Neural cell (in vitro differentiated cells): ENCODE measurements around the gene LRRK2. TPM values are rescaled to one million over a fixed set of nuclear protein-coding genes. Genes with fewer than 3 reads are reported as not detected.

Source experiments
- H2AFZ ChIP-seq: fragments of 200-600, 300-800 bp; sonication (generic), shearing (Covaris generic); 2 replicates; pipeline ENCODE4 v1.6.0; 2014; ENCODE audit warnings: low read depth, mild to moderate bottlenecking, antibody characterized with exemption, low read length, moderate library complexity
- H3F3A ChIP-seq: fragments of 200-600 bp; shearing (Covaris generic); 2 replicates; pipeline ENCODE4 v1.6.1; 2016; ENCODE audit warnings: mild to moderate bottlenecking, moderate library complexity, mixed read lengths, antibody characterized with exemption, low read length; ENCODE audit not compliant: insufficient read depth, poor library complexity, severe bottlenecking
- H3K27ac ChIP-seq: fragments of 200-600, 300-800 bp; sonication (generic), shearing (Covaris generic); 2 replicates; pipeline ENCODE4 v1.5.1; 2014; ENCODE audit warnings: mild to moderate bottlenecking, low read length, moderate library complexity
- H3K27me3 ChIP-seq: fragments of 300-800, 200-600 bp; sonication (generic), shearing (Covaris generic); 2 replicates; pipeline ENCODE4 v1.6.0; 2014; ENCODE audit warnings: mild to moderate bottlenecking, low read depth, low read length, moderate library complexity; ENCODE audit not compliant: insufficient read depth
- H3K36me3 ChIP-seq: fragments of 300-800, 200-600 bp; sonication (generic), shearing (Covaris generic); 2 replicates; pipeline ENCODE4 v1.5.1; 2014; ENCODE audit warnings: mild to moderate bottlenecking, antibody characterized with exemption, low read length, moderate library complexity; ENCODE audit not compliant: insufficient read depth
- H3K4me2 ChIP-seq: fragments of 300-800, 200-600 bp; sonication (generic), shearing (Covaris generic); 2 replicates; pipeline ENCODE4 v1.6.0; 2014; ENCODE audit warnings: mild to moderate bottlenecking, low read length
- H3K4me3 ChIP-seq: fragments of 300-800, 200-600 bp; sonication (generic), shearing (Covaris generic); 2 replicates; pipeline ENCODE4 v1.5.1; 2014; ENCODE audit warnings: mild to moderate bottlenecking, low read length, moderate library complexity
- H3K79me2 ChIP-seq: fragments of 200-600 bp; shearing (Covaris generic); replicated peaks from 2 replicates; pipeline ENCODE4 v1.6.0; 2014; ENCODE audit warnings: mild to moderate bottlenecking, low read length, moderate library complexity; ENCODE audit not compliant: insufficient read depth
- H3K9ac ChIP-seq: fragments of 300-800, 200-600 bp; sonication (generic), shearing (Covaris generic); 2 replicates; pipeline ENCODE4 v1.6.1; 2016; ENCODE audit warnings: mild to moderate bottlenecking, low read length, mixed read lengths
- H3K9me2 ChIP-seq: fragments of 200-600 bp; shearing (Covaris generic); 2 replicates; pipeline ENCODE4 v1.6.1; 2016; ENCODE audit warnings: mild to moderate bottlenecking, low read length, mixed read lengths; ENCODE audit not compliant: insufficient read depth
- H3K9me3 ChIP-seq: fragments of 200-600, 300-800 bp; sonication (generic), shearing (Covaris generic); 2 replicates; pipeline ENCODE4 v1.6.1; 2016; ENCODE audit warnings: mild to moderate bottlenecking, mixed run types, low read length, moderate library complexity, mixed read lengths
- H4K20me1 ChIP-seq: fragments of 200-600 bp; shearing (Covaris generic); 2 replicates; pipeline ENCODE4 v1.6.1; 2016; ENCODE audit warnings: mild to moderate bottlenecking, mixed run types; ENCODE audit not compliant: insufficient read depth
- EP300 ChIP-seq: fragments of 450-650 bp; conservative IDR thresholded peaks from 2 replicates; pipeline ENCODE4 v1.6.1; 2014; ENCODE audit warnings: antibody characterized with exemption, mild to moderate bottlenecking, moderate library complexity; ENCODE audit not compliant: poor library complexity, severe bottlenecking
- EZH2 ChIP-seq: fragments of 200-600, 300-800 bp; shearing (Covaris generic), sonication (generic); IDR thresholded peaks from 2 replicates; pipeline ENCODE4 v1.6.1; 2014; ENCODE audit warnings: antibody characterized with exemption, low read length, borderline replicate concordance, mild to moderate bottlenecking; ENCODE audit not compliant: insufficient read depth, poor library complexity, severe bottlenecking
- MXI1 ChIP-seq: fragments of 450-650 bp; conservative IDR thresholded peaks from 2 replicates; pipeline ENCODE4 v1.6.1; 2014; ENCODE audit warnings: antibody characterized with exemption, mild to moderate bottlenecking; ENCODE audit not compliant: poor library complexity, severe bottlenecking
- POLR2AphosphoS5 ChIP-seq: IDR thresholded peaks from 2 replicates; pipeline ENCODE4 v1.6.1; 2012
- RAD21 ChIP-seq: fragments of 450-650 bp; conservative IDR thresholded peaks from 2 replicates; pipeline ENCODE4 v1.6.1; 2014; ENCODE audit warnings: antibody characterized with exemption, mild to moderate bottlenecking, moderate library complexity
- SMC3 ChIP-seq: fragments of 450-650 bp; conservative IDR thresholded peaks from 2 replicates; pipeline ENCODE4 v1.6.1; 2014; ENCODE audit warnings: antibody characterized with exemption, mild to moderate bottlenecking, moderate library complexity; ENCODE audit not compliant: poor library complexity
- TAF1 ChIP-seq: IDR thresholded peaks from 2 replicates; pipeline ENCODE4 v1.6.1; 2012; ENCODE audit warnings: low read depth
- polyA plus RNA-seq: library from polyadenylated mRNA; depleted of rRNA; stranded (reverse); fragments of >200 nt; gene quantifications from 2 replicates; pipeline ENCODE4 v1.2.3, GENCODE V29; 2014
- TF ChIP-seq, protein P1 (sequence below): fragments of 450-650 bp; IDR thresholded peaks from 2 replicates; pipeline ENCODE4 v1.5.1; 2014; ENCODE audit warnings: antibody characterized with exemption, mild to moderate bottlenecking, moderate library complexity; ENCODE audit not compliant: poor library complexity, severe bottlenecking
- TF ChIP-seq, protein P2 (sequence below): IDR thresholded peaks from 2 replicates; pipeline ENCODE4 v1.6.1; 2012; ENCODE audit warnings: borderline replicate concordance

The LRRK2 gene
- polyA plus RNA-seq, 1 donor from 2014 or later = 0.54 TPM

DNA sequence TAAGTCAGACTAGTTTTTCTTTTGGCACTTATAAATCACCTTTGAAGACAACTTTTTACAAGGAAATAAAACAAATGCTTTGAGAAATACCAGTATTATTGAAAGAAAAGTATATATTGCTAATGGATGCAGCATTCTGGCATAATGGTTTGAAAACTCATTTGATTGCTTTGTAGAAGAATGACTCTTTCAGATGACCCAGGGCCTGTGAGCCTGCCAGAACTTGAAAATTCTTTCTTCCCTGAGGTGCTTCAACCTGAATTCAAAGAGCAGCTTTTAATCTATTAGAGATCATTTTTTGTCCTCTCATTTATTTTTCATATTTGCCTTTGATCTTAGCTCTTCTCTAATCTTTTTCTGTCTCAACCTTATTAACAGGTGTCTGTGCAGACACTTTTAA is 87.4 kb downstream of the LRRK2 start:
- TF ChIP-seq SMC3 = no peak
- TF ChIP-seq EZH2 = no peak
- TF ChIP-seq EP300 = no peak
- TF ChIP-seq TAF1 = no peak
- no peak for TF ChIP-seq MXI1
- H3K27ac ChIP-seq = no peak overlapping the region

DNA sequence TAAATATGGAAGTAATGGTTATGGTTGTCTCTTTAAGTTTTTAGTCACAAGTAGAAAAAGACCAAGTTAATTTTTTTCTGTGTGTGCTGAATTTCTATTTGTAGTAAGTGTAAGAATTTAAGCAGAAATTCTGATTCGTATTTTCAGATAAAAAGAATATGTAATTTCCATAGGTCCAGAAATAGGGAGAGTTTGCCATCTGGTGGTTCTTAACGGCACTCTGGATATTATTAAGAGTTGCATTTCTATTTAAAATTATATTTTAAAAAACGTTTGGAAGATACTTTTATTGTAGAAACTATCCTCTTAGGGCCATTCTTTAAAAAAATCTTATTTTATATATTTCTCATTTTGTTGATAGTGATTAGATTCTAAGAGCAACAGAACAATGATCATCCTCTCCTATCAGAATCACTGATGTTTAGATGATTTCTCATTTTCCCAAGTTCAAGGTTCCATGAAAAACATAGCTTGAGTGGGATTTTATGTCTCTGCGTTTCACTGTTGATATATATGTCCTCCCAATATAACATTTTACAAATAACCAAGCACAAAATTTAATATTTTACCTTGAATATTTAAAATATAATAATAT is 88.3 kb downstream of the LRRK2 start:
- no peak overlapping the region for H3K4me3 ChIP-seq
- H3K4me2 ChIP-seq = no peak overlapping the region
- H3K79me2 ChIP-seq = no peaks in the 10 kb centered on the region
- no peaks in the 10 kb centered on the region for H4K20me1 ChIP-seq
- no peak overlapping the region for H3K9ac ChIP-seq
- H3K27me3 ChIP-seq = no peaks in the 10 kb centered on the region
- H3K27ac ChIP-seq = no peak overlapping the region
- H3K9me2 ChIP-seq = no peaks in the 10 kb centered on the region
- no peaks in the 10 kb centered on the region for H3K36me3 ChIP-seq
- H3F3A ChIP-seq = no peaks in the 10 kb centered on the region
- no peak overlapping the region for H2AFZ ChIP-seq
- H3K9me3 ChIP-seq = no peaks in the 10 kb centered on the region
- TF ChIP-seq RAD21 (peak; percentile 79), SMC3 (peak; percentile 87), EZH2 (no peak)
- TF ChIP-seq, protein P1, sequence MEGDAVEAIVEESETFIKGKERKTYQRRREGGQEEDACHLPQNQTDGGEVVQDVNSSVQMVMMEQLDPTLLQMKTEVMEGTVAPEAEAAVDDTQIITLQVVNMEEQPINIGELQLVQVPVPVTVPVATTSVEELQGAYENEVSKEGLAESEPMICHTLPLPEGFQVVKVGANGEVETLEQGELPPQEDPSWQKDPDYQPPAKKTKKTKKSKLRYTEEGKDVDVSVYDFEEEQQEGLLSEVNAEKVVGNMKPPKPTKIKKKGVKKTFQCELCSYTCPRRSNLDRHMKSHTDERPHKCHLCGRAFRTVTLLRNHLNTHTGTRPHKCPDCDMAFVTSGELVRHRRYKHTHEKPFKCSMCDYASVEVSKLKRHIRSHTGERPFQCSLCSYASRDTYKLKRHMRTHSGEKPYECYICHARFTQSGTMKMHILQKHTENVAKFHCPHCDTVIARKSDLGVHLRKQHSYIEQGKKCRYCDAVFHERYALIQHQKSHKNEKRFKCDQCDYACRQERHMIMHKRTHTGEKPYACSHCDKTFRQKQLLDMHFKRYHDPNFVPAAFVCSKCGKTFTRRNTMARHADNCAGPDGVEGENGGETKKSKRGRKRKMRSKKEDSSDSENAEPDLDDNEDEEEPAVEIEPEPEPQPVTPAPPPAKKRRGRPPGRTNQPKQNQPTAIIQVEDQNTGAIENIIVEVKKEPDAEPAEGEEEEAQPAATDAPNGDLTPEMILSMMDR = peak; percentile 72

More for the DNA sequence above, 87.4 kb downstream of the LRRK2 start:
- Histone ChIP-seq H3F3A (no peaks in the 10 kb centered on the region), H3K9ac (no peak overlapping the region), H3K79me2 (no peaks in the 10 kb centered on the region), H4K20me1 (no peaks in the 10 kb centered on the region), H3K36me3 (no peaks in the 10 kb centered on the region), H3K9me3 (no peaks in the 10 kb centered on the region), H2AFZ (no peak overlapping the region), H3K4me2 (no peak overlapping the region), H3K27me3 (no peaks in the 10 kb centered on the region), H3K4me3 (no peak overlapping the region), H3K9me2 (no peaks in the 10 kb centered on the region)

DNA sequence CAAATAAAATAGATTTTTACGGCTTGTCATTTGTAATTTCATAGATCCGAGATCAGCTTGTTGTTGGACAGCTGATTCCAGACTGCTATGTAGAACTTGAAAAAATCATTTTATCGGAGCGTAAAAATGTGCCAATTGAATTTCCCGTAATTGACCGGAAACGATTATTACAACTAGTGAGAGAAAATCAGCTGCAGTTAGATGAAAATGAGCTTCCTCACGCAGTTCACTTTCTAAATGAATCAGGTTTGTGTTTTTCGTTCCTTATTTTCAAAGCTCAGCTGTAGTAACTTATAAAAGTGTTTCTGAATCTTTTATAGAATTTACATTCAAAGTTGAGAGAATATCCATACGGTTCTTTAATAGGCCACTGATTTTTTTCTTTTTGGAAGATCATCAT is 89.1 kb downstream of the LRRK2 start:
- Histone ChIP-seq H3K4me3 (no peak overlapping the region), H3K27me3 (no peaks in the 10 kb centered on the region), H3K27ac (no peak overlapping the region)

More for the DNA sequence above, 89.1 kb downstream of the LRRK2 start:
- no peak overlapping the region for H3K9ac ChIP-seq
- no peaks in the 10 kb centered on the region for H3K79me2 ChIP-seq
- no peaks in the 10 kb centered on the region for H3K36me3 ChIP-seq
- no peak overlapping the region for H2AFZ ChIP-seq
- H4K20me1 ChIP-seq = no peaks in the 10 kb centered on the region
- no peak overlapping the region for H3K4me2 ChIP-seq
- TF ChIP-seq MXI1 (no peak), RAD21 (no peak), POLR2AphosphoS5 (no peak), TAF1 (no peak), EZH2 (no peak), SMC3 (no peak), EP300 (no peak)
- TF ChIP-seq, protein P1 = no peak
- TF ChIP-seq, protein P2, sequence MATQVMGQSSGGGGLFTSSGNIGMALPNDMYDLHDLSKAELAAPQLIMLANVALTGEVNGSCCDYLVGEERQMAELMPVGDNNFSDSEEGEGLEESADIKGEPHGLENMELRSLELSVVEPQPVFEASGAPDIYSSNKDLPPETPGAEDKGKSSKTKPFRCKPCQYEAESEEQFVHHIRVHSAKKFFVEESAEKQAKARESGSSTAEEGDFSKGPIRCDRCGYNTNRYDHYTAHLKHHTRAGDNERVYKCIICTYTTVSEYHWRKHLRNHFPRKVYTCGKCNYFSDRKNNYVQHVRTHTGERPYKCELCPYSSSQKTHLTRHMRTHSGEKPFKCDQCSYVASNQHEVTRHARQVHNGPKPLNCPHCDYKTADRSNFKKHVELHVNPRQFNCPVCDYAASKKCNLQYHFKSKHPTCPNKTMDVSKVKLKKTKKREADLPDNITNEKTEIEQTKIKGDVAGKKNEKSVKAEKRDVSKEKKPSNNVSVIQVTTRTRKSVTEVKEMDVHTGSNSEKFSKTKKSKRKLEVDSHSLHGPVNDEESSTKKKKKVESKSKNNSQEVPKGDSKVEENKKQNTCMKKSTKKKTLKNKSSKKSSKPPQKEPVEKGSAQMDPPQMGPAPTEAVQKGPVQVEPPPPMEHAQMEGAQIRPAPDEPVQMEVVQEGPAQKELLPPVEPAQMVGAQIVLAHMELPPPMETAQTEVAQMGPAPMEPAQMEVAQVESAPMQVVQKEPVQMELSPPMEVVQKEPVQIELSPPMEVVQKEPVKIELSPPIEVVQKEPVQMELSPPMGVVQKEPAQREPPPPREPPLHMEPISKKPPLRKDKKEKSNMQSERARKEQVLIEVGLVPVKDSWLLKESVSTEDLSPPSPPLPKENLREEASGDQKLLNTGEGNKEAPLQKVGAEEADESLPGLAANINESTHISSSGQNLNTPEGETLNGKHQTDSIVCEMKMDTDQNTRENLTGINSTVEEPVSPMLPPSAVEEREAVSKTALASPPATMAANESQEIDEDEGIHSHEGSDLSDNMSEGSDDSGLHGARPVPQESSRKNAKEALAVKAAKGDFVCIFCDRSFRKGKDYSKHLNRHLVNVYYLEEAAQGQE = no peak
- H3F3A ChIP-seq = no peaks in the 10 kb centered on the region
- H3K9me3 ChIP-seq = no peaks in the 10 kb centered on the region
- H3K9me2 ChIP-seq = no peaks in the 10 kb centered on the region
